Amniotic stem cell (primary cell): ENCODE results near the gene ITM2C.

Experiments used
- DNase-seq: peaks from one replicate; lab custom pipeline; 2025; lab: John Stamatoyannopoulos, UW

ITM2C gene

GRCh38 chr2:230873661-230874401 is 9.1 kb downstream of the ITM2C start:
- DNase-seq: no peak

DNA sequence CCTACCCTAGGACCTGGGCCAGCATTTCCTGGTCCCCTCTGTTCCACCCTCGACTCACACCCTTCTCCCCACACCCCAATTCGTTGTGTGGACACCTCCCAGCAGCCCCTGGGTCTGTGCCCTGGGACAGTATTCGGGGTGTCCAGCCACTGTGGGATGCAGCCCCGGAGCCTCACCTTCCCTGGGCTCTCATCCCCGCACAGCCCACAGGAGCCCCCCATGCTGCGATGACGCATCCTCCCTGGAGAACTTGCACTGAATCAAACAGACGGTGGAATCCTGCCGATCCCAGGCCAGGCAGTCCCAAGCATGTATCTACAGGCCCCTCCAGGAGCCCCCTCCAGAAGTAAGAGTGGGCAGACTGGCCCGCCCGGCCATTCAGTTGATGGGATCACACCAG is 9.7 kb downstream of the ITM2C start:
- no peak for DNase-seq

GRCh38 chr2:230874876-230875275 is 10.1 kb downstream of the ITM2C start:
- no peak for DNase-seq

DNA sequence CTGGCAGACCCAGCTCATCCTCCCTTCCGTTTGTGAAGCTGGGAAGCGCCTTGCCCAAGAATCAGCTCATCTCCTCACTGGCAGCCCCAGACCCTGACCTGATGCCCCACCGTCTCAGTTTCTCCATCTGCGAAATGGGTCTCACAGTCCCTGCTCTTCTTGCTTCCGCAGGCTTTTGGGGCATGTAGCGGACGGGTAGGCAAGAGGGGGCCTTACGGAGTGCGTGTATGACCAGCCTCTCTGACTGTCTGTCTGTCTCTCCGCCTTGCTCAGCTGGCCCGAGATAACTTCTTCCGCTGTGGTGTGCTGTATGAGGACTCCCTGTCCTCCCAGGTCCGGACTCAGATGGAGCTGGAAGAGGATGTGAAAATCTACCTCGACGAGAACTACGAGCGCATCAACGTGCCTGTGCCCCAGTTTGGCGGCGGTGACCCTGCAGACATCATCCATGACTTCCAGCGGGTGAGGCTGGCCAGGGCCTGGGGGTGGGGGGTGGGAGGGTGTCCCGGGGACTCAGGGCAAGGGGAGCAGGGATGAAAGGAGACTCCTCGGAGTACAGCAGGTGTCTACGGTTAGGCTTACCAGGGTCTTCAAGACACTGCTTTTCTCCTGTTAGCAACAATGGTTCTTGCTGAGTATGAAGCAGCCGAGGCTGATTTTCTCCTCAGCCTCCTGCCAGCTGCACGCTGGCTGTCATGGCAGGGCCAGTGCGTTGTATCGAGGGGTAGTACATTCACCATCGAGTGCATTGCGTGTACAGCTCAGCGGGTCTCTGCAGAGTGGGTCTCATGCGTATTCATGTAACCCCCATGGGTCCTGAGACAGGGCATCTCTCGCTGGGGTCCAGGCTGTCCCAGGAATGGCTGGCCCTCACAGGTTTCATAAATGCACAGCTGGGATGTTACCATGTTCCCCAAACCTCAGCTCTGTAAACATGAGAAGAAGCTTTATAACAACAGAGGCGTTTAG is 10.9 kb downstream of the ITM2C start:
- DNase-seq: no peak

DNA sequence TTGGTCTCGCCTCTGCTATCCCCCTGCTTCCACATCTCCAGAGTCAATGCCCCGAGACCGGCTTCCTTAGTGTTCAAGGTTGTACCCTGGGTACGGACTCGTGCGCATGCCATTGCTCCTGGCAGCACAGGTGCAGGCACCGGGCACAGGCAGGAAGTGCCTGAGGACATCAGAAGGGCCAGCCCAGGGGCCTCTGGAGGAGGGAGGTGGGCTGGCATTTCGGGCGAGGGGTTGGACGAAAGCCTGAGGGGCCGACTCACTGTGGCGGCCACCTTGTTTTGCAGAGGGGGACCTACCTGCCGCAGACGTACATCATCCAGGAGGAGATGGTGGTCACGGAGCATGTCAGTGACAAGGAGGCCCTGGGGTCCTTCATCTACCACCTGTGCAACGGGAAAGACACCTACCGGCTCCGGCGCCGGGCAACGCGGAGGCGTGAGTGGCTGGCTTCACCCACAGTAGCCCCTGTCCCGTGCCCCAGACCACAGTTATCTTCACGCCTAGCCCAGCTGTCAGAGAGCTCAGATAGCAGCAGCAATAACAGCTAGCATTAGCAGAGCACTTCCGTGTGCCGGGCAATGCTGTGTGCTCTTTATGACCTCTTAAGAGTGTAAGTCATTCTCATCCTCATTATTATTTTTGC is 12.5 kb downstream of the ITM2C start:
- no peak for DNase-seq

GRCh38 chr2:230877759-230878598 is 13.2 kb downstream of the ITM2C start:
- DNase-seq: no peak

DNA sequence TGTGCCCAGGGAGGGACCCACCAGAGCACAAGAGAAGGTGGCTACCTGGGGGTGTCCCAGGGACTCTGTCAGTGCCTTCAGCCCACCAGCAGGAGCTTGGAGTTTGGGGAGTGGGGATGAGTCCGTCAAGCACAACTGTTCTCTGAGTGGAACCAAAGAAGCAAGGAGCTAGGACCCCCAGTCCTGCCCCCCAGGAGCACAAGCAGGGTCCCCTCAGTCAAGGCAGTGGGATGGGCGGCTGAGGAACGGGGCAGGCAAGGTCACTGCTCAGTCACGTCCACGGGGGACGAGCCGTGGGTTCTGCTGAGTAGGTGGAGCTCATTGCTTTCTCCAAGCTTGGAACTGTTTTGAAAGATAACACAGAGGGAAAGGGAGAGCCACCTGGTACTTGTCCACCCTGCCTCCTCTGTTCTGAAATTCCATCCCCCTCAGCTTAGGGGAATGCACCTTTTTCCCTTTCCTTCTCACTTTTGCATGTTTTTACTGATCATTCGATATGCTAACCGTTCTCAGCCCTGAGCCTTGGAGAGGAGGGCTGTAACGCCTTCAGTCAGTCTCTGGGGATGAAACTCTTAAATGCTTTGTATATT is 14.0 kb downstream of the ITM2C start:
- DNase-seq: no peak

GRCh38 chr2:230879271-230879882 is 14.6 kb downstream of the ITM2C start:
- DNase-seq: no peak

DNA sequence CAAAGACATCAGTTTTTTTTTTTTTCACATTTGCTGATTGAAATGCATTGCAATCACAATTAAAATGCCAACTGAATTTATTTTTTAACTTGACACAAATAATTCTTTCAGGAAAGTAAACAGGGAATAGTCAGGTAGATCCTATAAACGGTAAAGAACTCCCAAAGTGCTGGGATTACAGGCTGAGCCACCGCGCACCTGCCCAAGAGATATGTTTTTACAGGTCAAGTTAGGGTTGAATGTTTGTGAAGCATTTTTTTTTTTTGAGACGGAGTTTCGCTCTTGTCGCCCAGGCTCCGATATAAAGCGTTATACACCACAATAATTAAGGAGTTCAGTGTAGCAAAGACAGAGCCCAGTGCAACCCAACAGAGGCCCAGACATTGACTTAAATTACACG is 15.1 kb downstream of the ITM2C start:
- DNase-seq: no peak

GRCh38 chr2:230881840-230882239 is 17.1 kb downstream of the ITM2C start:
- DNase-seq: no peak

- no peak for DNase-seq
Measured at GRCh38 chr2:230885463-230886130, 20.9 kb downstream of the ITM2C start.

GRCh38 chr2:230886206-230886605 is 21.5 kb downstream of the ITM2C start:
- DNase-seq: no peak

DNA sequence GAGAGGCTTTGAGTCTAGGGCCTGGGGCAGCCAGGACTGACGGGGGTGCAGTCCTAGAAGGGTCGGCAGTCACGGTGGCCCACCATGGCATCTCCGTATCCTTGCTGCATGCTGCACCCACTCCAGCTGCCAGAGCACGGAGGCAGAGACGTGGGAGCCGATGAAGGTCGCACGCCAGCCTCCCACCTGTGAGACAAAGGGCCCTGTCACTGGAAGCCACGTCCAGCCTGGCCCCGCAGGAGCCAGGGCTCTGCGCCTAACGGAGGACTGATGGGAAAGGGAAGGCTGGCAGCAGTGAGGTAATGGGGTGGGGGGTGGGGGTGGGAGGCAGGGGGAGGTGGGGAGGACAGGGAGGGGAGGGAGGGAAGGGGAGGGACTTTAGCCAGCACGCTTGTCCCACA is 21.9 kb downstream of the ITM2C start:
- DNase-seq: no peak

GRCh38 chr2:230887342-230887741 is 22.6 kb downstream of the ITM2C start:
- DNase-seq: no peak

- no peak for DNase-seq
Measured at GRCh38 chr2:230888824-230889400, 24.2 kb downstream of the ITM2C start.

GRCh38 chr2:230889911-230890601 is 25.3 kb downstream of the ITM2C start:
- DNase-seq: no peak

- no peak for DNase-seq
Measured at GRCh38 chr2:230890646-230891045, 25.9 kb downstream of the ITM2C start.

GRCh38 chr2:230891064-230891463 is 26.3 kb downstream of the ITM2C start:
- no peak for DNase-seq

DNA sequence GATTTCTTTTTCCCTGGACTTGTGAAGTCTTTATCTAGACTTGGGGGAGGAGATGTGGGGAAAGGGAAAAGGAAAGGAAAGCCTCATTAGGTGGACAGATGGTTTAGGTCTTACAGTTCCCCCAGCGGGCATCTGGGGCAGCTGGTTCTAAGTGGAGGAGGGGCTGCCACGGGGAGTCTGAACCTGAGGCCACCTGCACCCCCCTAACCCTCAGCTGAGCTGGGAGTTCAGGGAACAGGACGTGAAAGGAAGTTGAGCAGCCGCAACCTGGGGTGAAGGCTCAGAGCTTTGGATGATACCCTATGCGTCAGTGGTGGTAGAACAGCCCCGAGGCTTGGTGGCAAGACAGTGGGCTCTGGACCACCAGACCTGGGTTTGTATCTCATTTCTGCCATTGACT is 26.8 kb downstream of the ITM2C start:
- DNase-seq: no peak
